ENCODE results near the gene PDE1C.

The PDE1C gene

DNA sequence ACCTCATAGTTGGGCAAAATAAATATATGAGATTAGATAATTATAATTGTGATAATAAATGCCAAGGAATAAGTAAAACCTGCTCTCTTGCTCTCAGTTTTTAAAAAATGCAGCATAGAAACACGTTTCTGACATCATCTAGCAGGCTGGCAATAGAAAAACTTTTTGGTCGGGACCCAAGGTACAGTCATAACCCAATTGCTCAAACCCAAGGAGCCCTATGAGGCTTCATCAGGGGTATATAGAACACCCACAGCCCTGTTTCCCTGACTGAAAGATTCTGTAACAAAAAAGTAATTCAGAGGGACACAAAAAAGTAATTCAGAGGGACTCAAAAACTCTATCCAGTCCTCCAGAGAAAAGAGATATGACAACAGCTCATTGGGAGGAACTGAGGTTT is 3.8 kb downstream of the PDE1C start:
- no peak overlapping the region for H3K27ac ChIP-seq
- TF ChIP-seq, protein P1, sequence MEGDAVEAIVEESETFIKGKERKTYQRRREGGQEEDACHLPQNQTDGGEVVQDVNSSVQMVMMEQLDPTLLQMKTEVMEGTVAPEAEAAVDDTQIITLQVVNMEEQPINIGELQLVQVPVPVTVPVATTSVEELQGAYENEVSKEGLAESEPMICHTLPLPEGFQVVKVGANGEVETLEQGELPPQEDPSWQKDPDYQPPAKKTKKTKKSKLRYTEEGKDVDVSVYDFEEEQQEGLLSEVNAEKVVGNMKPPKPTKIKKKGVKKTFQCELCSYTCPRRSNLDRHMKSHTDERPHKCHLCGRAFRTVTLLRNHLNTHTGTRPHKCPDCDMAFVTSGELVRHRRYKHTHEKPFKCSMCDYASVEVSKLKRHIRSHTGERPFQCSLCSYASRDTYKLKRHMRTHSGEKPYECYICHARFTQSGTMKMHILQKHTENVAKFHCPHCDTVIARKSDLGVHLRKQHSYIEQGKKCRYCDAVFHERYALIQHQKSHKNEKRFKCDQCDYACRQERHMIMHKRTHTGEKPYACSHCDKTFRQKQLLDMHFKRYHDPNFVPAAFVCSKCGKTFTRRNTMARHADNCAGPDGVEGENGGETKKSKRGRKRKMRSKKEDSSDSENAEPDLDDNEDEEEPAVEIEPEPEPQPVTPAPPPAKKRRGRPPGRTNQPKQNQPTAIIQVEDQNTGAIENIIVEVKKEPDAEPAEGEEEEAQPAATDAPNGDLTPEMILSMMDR (conservative IDR thresholded peaks at IDR 0.05): no peak
- TF ChIP-seq ZFX (IDR thresholded peaks at IDR 0.05): no peak

DNA sequence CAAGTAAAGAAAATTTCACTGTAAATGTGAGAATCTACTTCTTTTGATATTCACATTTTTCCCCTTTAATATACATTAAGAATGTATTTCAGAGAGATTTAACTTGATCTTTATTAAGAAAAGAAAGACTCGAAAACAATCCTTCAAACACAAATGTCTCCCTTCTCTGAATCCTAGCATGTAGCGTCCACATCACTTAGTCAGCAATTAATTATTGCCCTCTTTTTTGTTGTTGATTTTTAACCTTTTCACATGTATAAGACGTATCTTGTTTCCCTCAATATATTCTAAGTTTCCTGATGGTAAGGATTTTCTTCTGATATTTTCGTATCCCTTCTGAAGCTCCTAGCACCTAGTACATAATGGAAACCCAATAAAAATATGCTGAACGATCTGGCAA is 6.6 kb downstream of the PDE1C start:
- no peak overlapping the region for H3K27ac ChIP-seq
- TF ChIP-seq ZFX (IDR thresholded peaks at IDR 0.05): no peak
- TF ChIP-seq, protein P1 (conservative IDR thresholded peaks at IDR 0.05): no peak

DNA sequence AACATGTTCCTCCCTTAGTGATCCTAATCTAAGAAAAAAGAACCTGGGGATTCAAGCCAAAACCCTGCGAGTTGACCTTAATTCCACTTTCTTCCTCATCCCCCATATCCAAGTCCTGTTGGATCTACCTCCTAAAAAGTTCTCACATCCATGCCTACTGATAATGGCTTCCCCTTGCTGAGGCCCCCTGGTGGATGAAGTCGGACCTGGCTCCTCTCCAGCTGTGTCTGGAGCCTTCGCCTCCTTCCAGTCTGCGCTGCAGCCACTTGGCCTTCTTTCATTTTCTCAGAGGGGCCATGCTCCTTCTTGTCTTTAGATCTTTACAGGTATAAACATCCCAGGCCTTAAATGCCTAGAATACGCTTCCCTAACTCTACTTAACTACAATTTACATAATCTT is 8.1 kb downstream of the PDE1C start:
- no peak for TF ChIP-seq ZFX (IDR thresholded peaks at IDR 0.05)
- TF ChIP-seq, protein P1 (conservative IDR thresholded peaks at IDR 0.05): peak; percentile 62
- no peak overlapping the region for H3K27ac ChIP-seq

GRCh38 chr7:32061346-32061745 is 8.9 kb downstream of the PDE1C start:
- TF ChIP-seq ZFX (IDR thresholded peaks at IDR 0.05): no peak
- TF ChIP-seq, protein P1 (conservative IDR thresholded peaks at IDR 0.05): no peak
- H3K27ac ChIP-seq: no peak overlapping the region

DNA sequence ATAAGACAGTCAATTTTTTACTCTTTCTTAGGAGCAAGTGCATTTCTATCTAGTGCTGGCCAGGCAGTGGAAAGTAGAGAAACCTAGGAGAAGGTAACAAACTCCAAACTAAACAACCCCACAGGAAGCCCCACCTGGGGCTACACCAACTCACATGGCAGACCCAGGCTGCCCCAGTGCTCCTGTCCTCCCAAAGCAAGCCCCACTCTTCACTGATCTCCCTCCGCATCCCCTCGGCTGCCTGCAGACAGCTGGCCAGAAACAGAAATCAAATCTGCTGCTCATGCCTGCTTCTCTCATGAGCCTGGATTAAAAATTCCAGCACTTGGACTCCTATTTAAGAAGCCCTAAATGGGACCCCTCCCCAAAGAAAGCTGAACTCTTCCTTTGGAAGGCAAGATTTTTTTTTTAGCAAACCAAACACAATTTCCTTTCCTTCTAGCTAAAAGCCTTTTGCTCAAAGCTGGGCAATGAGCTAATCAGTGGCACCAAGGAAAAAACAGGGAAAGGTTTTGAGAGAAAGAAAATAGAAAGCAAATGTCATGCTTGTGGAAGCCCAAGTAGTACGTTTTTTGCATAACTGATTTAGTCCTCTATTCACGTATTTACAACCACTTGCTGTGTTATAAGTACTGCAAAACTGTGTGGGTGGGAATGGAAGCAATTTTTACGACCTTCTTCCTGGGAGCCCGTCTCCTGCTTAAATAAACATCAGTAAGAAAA is 10.8 kb downstream of the PDE1C start:
- TF ChIP-seq ZFX (IDR thresholded peaks at IDR 0.05): no peak
- TF ChIP-seq, protein P1 (conservative IDR thresholded peaks at IDR 0.05): no peak
- no peak overlapping the region for H3K27ac ChIP-seq

DNA sequence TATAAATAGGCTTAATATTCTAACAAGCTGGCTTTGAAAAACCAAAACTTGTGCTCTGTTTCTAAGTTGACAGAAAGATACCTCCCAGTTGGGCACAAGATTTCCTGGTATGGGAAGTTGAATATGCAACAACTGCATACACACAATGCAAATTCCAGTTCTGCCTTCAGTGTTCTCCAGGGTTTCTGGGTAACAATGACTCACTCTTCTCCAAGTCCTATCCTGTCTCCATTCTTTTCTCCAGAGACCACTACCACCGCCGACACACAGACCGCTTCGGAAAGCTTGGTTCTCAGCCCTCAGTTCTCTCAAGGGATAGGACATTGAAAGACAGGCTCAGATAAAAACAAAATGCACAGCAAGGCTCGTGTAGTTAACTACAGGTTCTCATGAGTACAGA is 12.2 kb downstream of the PDE1C start:
- H3K27ac ChIP-seq: no peak overlapping the region
- no peak for TF ChIP-seq ZFX (IDR thresholded peaks at IDR 0.05)
- TF ChIP-seq, protein P1 (conservative IDR thresholded peaks at IDR 0.05): no peak

DNA sequence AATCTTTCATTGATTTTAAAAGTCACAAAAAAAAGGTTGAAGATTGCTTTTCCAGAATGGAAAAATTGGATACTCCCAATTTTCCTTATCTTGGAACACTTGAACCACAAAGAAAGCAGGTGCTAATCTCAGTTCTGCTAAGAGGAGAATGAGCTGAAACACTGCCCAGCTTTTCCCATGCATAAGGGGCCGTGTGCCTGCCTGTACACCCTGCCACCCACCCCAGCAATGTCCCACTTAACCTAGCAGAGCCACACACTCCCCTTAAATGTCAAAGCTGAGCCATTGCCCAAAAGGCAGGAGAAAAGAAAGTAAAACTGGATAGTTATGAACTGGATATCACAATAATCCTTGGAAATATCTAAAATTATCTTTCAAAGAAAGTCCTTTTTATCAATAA is 13.4 kb downstream of the PDE1C start:
- TF ChIP-seq ZFX (IDR thresholded peaks at IDR 0.05): no peak
- TF ChIP-seq, protein P1 (conservative IDR thresholded peaks at IDR 0.05): no peak
- no peak overlapping the region for H3K27ac ChIP-seq
